ENCODE results near the gene ZNRF3. TPM values are rescaled to one million over a fixed set of nuclear protein-coding genes. Genes with fewer than 3 reads are reported as not detected.

ZNRF3 gene
- total RNA-seq, 4 donors from 2014 or later: 12.9 to 29.7 (median 21.9) TPM

DNA sequence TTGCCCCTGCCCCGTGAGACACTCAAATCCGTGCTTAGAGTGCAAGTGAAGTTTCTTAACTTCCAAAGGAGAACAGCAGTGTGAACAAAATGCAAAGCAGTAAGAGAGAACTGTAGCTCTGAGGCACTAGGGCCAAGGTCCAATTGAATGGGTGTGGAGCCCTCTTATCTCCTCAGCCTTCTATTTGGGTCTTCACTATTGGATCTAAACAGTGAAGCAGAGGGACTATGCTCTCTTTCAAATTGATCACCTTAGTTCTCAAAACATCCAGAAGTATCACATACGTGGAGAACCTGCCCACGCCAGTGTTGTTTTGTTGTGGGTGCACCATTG lies 128.7 kb downstream of the ZNRF3 start:
- DNase-seq (ENCODE audit: extremely low spot score): no peak
- 96% methylated on average over 4 of the region's 4 CpGs for WGBS

DNA sequence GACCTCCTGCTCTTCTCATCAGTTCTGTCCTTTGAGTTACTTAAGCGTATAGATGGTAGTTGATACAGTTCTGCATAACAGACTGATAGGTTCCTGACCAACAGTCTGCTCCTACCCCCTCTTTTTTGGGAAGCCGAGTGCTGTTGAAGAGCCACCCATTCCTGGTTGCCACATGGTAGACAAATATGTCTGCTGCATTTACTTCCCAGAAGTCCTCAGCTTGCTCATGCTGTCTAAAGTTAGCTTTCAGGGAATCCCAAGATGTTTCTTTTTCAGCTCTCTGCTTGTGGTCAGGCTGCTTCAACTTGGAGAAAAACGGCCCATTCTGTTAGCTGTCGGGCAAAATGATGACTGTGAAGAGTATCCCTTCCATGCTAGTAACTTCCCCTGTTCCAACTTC lies 129.6 kb downstream of the ZNRF3 start:
- intact Hi-C loops (cut with DNase I): no loop called here
- Histone ChIP-seq H3K4me3 (no peak overlapping the region), H3K27me3 (no peaks in the 10 kb centered on the region), H3K36me3 (no peaks in the 10 kb centered on the region), H3K4me1 (peaks cover 3 to 12% (median 7%) of the 10 kb centered on the region in 4 donors), H3K27ac (replicated peaks in 1 of 4) (no peak overlapping the region), H3K9me3 (no peaks in the 10 kb centered on the region)
- WGBS: 96% methylated on average over 4 of the region's 4 CpGs
- TF ChIP-seq POLR2A (IDR thresholded peaks at IDR 0.05; ENCODE audit: low read depth) (no peak), EP300 (IDR thresholded peaks at IDR 0.05) (no peak), POLR2AphosphoS5 (IDR thresholded peaks at IDR 0.05) (no peak)
- TF ChIP-seq, protein P1, sequence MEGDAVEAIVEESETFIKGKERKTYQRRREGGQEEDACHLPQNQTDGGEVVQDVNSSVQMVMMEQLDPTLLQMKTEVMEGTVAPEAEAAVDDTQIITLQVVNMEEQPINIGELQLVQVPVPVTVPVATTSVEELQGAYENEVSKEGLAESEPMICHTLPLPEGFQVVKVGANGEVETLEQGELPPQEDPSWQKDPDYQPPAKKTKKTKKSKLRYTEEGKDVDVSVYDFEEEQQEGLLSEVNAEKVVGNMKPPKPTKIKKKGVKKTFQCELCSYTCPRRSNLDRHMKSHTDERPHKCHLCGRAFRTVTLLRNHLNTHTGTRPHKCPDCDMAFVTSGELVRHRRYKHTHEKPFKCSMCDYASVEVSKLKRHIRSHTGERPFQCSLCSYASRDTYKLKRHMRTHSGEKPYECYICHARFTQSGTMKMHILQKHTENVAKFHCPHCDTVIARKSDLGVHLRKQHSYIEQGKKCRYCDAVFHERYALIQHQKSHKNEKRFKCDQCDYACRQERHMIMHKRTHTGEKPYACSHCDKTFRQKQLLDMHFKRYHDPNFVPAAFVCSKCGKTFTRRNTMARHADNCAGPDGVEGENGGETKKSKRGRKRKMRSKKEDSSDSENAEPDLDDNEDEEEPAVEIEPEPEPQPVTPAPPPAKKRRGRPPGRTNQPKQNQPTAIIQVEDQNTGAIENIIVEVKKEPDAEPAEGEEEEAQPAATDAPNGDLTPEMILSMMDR (IDR thresholded peaks at IDR 0.05): no peak
- no peak for DNase-seq (ENCODE audit: extremely low spot score)

More for the DNA sequence above, 128.7 kb downstream of the ZNRF3 start:
- intact Hi-C loops (cut with DNase I): no loop called here
- no peaks in the 10 kb centered on the region for H3K9me3 ChIP-seq
- no peaks in the 10 kb centered on the region for H3K27me3 ChIP-seq
- H3K27ac ChIP-seq (replicated peaks in 1 of 4): no peak overlapping the region
- peaks cover 3 to 12% (median 7%) of the 10 kb centered on the region in 4 donors for H3K4me1 ChIP-seq
- H3K4me3 ChIP-seq: no peak overlapping the region
- no peak for TF ChIP-seq POLR2AphosphoS5 (IDR thresholded peaks at IDR 0.05)
- TF ChIP-seq, protein P1 (IDR thresholded peaks at IDR 0.05): no peak
- TF ChIP-seq EP300 (IDR thresholded peaks at IDR 0.05): no peak
- no peak for TF ChIP-seq POLR2A (IDR thresholded peaks at IDR 0.05; ENCODE audit: low read depth)
- H3K36me3 ChIP-seq: no peaks in the 10 kb centered on the region

DNA sequence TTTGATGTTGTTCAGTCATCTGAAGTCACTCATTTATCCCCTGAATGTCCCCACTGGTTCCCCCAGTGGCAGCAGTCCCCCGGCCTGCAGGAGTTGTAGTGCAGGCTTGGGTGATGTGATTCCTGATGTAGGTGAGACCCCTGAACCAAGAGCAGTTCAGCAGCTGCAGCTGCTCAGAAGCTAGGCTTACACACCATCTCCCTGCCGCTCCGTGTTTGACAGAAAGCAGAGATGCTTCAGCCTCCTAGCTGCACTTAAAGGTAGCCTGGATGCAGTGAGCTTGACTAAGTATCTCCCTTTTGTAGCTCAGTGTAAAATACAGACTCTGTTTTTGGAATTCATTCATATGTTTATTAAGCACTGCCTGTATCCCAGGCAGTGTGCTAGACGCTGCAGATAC lies 130.9 kb downstream of the ZNRF3 start:
- Histone ChIP-seq H3K4me1 (peaks cover 0 to 12% (median 7%) of the 10 kb centered on the region in 4 donors), H3K9me3 (no peaks in the 10 kb centered on the region), H3K36me3 (no peaks in the 10 kb centered on the region), H3K27me3 (no peaks in the 10 kb centered on the region), H3K4me3 (no peak overlapping the region), H3K27ac (replicated peaks in 1 of 4) (no peak overlapping the region)
- intact Hi-C loops (cut with DNase I): no loop called here
- TF ChIP-seq, protein P1 (IDR thresholded peaks at IDR 0.05): no peak
- TF ChIP-seq POLR2AphosphoS5 (IDR thresholded peaks at IDR 0.05) (no peak), EP300 (IDR thresholded peaks at IDR 0.05) (no peak), POLR2A (IDR thresholded peaks at IDR 0.05; ENCODE audit: low read depth) (no peak)
- DNase-seq (ENCODE audit: extremely low spot score): no peak
- WGBS: 85% methylated on average over 2 of the region's 4 CpGs

- Histone ChIP-seq H3K36me3 (no peaks in the 10 kb centered on the region), H3K4me1 (peaks cover 0 to 12% (median 7%) of the 10 kb centered on the region in 4 donors), H3K27me3 (no peaks in the 10 kb centered on the region), H3K4me3 (no peak overlapping the region), H3K9me3 (no peaks in the 10 kb centered on the region), H3K27ac (replicated peaks in 1 of 4) (no peak overlapping the region)
- TF ChIP-seq POLR2A (IDR thresholded peaks at IDR 0.05; ENCODE audit: low read depth): no peak
- no peak for TF ChIP-seq POLR2AphosphoS5 (IDR thresholded peaks at IDR 0.05)
- no peak for TF ChIP-seq EP300 (IDR thresholded peaks at IDR 0.05)
- TF ChIP-seq, protein P1 (IDR thresholded peaks at IDR 0.05): no peak
- DNase-seq (ENCODE audit: extremely low spot score): no peak
- intact Hi-C loops (cut with DNase I): no loop called here
- WGBS: 92% methylated on average over 4 of the region's 4 CpGs
Observed at GRCh38 chr22:29014773-29015172, 131.4 kb downstream of the ZNRF3 start.
